Measurements from ENCODE around the gene MYO18B.
"Not testable (repeated sequence)": the region's sequence is repeated elsewhere in the genome, so short reads cannot be mapped to it uniquely, and the experiment has no call there.

MYO18B gene

DNA sequence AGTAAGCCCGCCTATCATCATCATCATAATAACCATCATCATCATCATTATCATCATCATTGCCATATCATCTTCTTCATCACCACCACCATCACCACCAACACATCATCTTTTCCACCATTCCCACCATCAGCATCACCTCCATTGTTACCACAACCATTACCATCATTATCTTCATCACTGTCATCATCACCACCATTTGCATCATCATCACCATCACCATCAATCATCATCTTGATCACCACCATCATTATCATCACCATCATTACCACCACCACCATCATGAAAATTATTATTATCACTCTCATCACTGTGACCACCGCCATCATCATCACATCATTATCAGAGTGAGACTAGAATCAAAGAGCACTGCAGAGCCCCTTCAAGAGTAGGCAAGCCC, 227.9 kb downstream of the MYO18B start:
- H3K4me3 ChIP-seq (ENCODE audit: low read depth, low read length): no peak overlapping the region
- TF ChIP-seq, protein P1, sequence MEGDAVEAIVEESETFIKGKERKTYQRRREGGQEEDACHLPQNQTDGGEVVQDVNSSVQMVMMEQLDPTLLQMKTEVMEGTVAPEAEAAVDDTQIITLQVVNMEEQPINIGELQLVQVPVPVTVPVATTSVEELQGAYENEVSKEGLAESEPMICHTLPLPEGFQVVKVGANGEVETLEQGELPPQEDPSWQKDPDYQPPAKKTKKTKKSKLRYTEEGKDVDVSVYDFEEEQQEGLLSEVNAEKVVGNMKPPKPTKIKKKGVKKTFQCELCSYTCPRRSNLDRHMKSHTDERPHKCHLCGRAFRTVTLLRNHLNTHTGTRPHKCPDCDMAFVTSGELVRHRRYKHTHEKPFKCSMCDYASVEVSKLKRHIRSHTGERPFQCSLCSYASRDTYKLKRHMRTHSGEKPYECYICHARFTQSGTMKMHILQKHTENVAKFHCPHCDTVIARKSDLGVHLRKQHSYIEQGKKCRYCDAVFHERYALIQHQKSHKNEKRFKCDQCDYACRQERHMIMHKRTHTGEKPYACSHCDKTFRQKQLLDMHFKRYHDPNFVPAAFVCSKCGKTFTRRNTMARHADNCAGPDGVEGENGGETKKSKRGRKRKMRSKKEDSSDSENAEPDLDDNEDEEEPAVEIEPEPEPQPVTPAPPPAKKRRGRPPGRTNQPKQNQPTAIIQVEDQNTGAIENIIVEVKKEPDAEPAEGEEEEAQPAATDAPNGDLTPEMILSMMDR (IDR thresholded peaks at IDR 0.05; ENCODE audit: low read depth, low read length, missing control alignments): no peak
- DNase-seq (ENCODE audit: low read depth): no peak

GRCh38 chr22:25970374-25970911, 228.5 kb downstream of the MYO18B start:
- TF ChIP-seq, protein P1 (IDR thresholded peaks at IDR 0.05; ENCODE audit: low read depth, low read length, missing control alignments): no peak
- DNase-seq (ENCODE audit: low read depth): no peak
- H3K4me3 ChIP-seq (ENCODE audit: low read depth, low read length): no peak overlapping the region

- TF ChIP-seq, protein P1 (IDR thresholded peaks at IDR 0.05; ENCODE audit: low read depth, low read length, missing control alignments): no peak
- H3K4me3 ChIP-seq (ENCODE audit: low read depth, low read length): no peak overlapping the region
- DNase-seq (ENCODE audit: low read depth): no peak
These were observed 229.2 kb downstream of the MYO18B start for GRCh38 chr22:25970999-25971811.

- TF ChIP-seq, protein P1 (IDR thresholded peaks at IDR 0.05; ENCODE audit: low read depth, low read length, missing control alignments): no peak
- H3K4me3 ChIP-seq (ENCODE audit: low read depth, low read length): no peak overlapping the region
- no peak for DNase-seq (ENCODE audit: low read depth)
These were observed 230.4 kb downstream of the MYO18B start for GRCh38 chr22:25972397-25972796.

DNA sequence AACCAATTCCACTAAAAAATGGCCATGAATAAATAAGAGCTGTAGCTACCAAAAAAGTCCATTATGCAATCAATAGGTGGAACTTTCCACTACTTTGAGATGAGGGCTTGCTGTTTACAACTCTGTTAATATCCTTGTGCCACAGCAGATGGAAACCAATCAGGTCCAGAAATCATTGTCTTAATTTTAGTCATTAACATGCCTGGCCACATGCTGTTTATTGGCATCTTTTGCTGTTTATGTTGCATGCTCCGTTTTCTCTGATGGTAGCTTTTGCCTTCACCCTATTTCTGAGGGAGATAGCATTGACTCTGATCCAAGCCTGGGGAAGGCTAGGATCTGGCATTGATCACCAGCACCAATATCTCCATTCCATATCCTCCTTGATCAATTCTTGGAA, 234.4 kb downstream of the MYO18B start:
- no peak overlapping the region for H3K4me3 ChIP-seq (ENCODE audit: low read depth, low read length)
- TF ChIP-seq, protein P1 (IDR thresholded peaks at IDR 0.05; ENCODE audit: low read depth, low read length, missing control alignments): no peak
- no peak for DNase-seq (ENCODE audit: low read depth)

DNA sequence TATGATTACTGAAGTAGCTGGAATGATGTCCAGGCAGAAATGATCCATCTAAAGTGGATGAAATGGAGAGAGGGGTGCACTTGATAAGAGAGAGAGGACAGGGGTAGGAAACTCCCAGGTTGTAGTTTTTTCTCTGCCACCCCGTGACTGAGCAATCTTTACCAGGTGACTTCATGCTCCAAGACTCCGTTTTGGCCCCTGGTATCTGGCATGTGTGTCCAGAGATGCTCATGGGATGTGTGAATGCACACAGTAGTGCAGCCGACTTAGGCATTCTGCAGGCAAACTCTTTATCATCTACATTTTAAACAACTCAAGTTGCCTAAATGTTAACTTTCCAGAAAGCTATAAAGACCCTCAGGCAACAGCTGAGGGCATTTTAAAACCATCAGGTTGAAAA, 238.0 kb downstream of the MYO18B start:
- DNase-seq (ENCODE audit: low read depth): no peak
- TF ChIP-seq, protein P1 (IDR thresholded peaks at IDR 0.05; ENCODE audit: low read depth, low read length, missing control alignments): no peak
- no peak overlapping the region for H3K4me3 ChIP-seq (ENCODE audit: low read depth, low read length)

DNA sequence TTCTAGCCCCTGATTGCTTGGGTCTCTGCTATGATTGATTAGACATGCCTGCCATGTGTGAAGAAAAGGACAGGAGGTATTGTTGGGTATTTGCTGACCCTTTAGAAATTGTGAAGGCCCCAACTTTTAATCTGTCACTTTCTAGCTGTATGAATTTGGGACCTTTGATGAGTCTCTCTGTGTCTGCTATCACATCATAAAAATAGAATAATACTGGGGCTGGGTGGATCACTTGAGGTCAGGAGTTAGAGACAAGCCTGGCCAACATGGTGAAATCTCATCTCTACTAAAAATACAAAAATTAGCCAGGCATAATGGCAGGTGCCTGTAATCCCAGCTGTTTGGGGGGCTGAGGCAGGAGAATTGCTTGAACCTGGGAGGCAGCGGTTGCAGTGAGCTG, 242.9 kb downstream of the MYO18B start:
- H3K4me3 ChIP-seq (ENCODE audit: low read depth, low read length); DNase-seq (ENCODE audit: low read depth): not testable (repeated sequence)

Measured in GM12864 (cell line).